Large intestine (tissue), 3 donors: ENCODE data around the gene SEMA5B. TPM values are rescaled to one million over a fixed set of nuclear protein-coding genes. Genes with fewer than 3 reads are reported as not detected.

Source experiments
- DNase-seq, 2 donors: peaks; one replicate each; pipeline versions ENCODE4 v3.0.0 to v3.0.0-alpha.2; 2013
- H3K27ac ChIP-seq: one replicate; pipeline ENCODE4 v1.5.1; 2013; ENCODE audit warnings: low read length
- H3K27me3 ChIP-seq: 2 replicates; pipeline ENCODE4 v1.6.1; 2013; ENCODE audit warnings: low read length; ENCODE audit not compliant: control insufficient read depth, insufficient read depth
- H3K36me3 ChIP-seq: 2 replicates; pipeline ENCODE4 v1.6.1; 2013; ENCODE audit warnings: low read length; ENCODE audit not compliant: control insufficient read depth, insufficient read depth
- H3K4me1 ChIP-seq: one replicate; pipeline ENCODE4 v1.6.1; 2013; ENCODE audit warnings: low read length; ENCODE audit not compliant: control insufficient read depth, insufficient read depth
- H3K4me3 ChIP-seq: one replicate; pipeline ENCODE4 v1.5.1; 2013; ENCODE audit warnings: low read length
- H3K9me3 ChIP-seq: one replicate; pipeline ENCODE4 v1.6.1; 2013; ENCODE audit warnings: mild to moderate bottlenecking, low read depth, low read length, moderate library complexity; ENCODE audit not compliant: control insufficient read depth
- WGBS: methylation state at CpG from one replicate; pipeline ENCODE4 v1.1.5; 2013; ENCODE audit warnings: low lambda C conversion rate; ENCODE audit not compliant: insufficient coverage; 5-methylcytosine and 5-hydroxymethylcytosine counted together
- polyA plus RNA-seq: library from polyadenylated mRNA; unstranded; fragments of 120-200 nt; gene quantifications from one replicate; pipeline ENCODE4 v1.2.1, GENCODE V29; 2013

Gene SEMA5B
- polyA plus RNA-seq, 1 donor = 5.4 TPM

GRCh38 chr3:123070510-123070909 is 42.9 kb upstream of the SEMA5B start:
- no peak for DNase-seq
- peaks cover 3% of the 10 kb centered on the region for H3K9me3 ChIP-seq
- no CpG with 5 or more reads among the region's 8 CpGs for WGBS

GRCh38 chr3:123068601-123069381 is 41.2 kb upstream of the SEMA5B start:
- Histone ChIP-seq H3K36me3 (no peaks in the 10 kb centered on the region), H3K27me3 (no peaks in the 10 kb centered on the region), H3K9me3 (peaks cover 3% of the 10 kb centered on the region), H3K27ac (peak overlapping the region; percentile 18), H3K4me1 (peaks cover 20% of the 10 kb centered on the region), H3K4me3 (peak overlapping the region; percentile 68)
- DNase-seq = peak in 1 of 2 donors; percentile 42
- no CpG with 5 or more reads among the region's 12 CpGs for WGBS

More at GRCh38 chr3:123070510-123070909, 42.9 kb upstream of the SEMA5B start:
- Histone ChIP-seq H3K27me3 (no peaks in the 10 kb centered on the region), H3K4me1 (peaks cover 20% of the 10 kb centered on the region), H3K27ac (no peak overlapping the region), H3K4me3 (no peak overlapping the region), H3K36me3 (no peaks in the 10 kb centered on the region)

- H3K36me3 ChIP-seq = no peaks in the 10 kb centered on the region
- WGBS = 60% methylated on average over 1 of the region's 24 CpGs
- no peaks in the 10 kb centered on the region for H3K27me3 ChIP-seq
- peak in 1 of 2 donors; percentile 48 for DNase-seq
- H3K9me3 ChIP-seq = peaks cover 3% of the 10 kb centered on the region
- H3K27ac ChIP-seq = peak overlapping the region; percentile 55
- H3K4me3 ChIP-seq = peak overlapping the region; percentile 68
- H3K4me1 ChIP-seq = peaks cover 20% of the 10 kb centered on the region
Measured at GRCh38 chr3:123067689-123068600, 40.4 kb upstream of the SEMA5B start.

- DNase-seq = peak; percentile 83 to 92
- H3K27me3 ChIP-seq = peaks cover 3% of the 10 kb centered on the region
- peak within 1 kb of the TSS; percentile 55 for H3K27ac ChIP-seq
- peaks cover 3% of the 10 kb centered on the region for H3K9me3 ChIP-seq
- H3K36me3 ChIP-seq = no peaks in the 10 kb centered on the region
- WGBS = no CpG with 5 or more reads among the region's 72 CpGs
- H3K4me3 ChIP-seq = peak within 1 kb of the TSS; percentile 68
- peaks cover 20% of the 10 kb centered on the region for H3K4me1 ChIP-seq
Measured at GRCh38 chr3:123066896-123067688, 39.5 kb upstream of the SEMA5B start, which contains the start of gene PDIA5. Gene PDIA5 (plus strand): TSS chr3:123067025. CDS start chr3:123067165, 140 bp downstream.

GRCh38 chr3:123066599-123066895 is 39.0 kb upstream of the SEMA5B start:
- H3K27ac ChIP-seq = no peak overlapping the region
- H3K4me3 ChIP-seq = peak overlapping the region; percentile 68
- no peaks in the 10 kb centered on the region for H3K36me3 ChIP-seq
- WGBS = no CpG with 5 or more reads among the region's 6 CpGs
- no peak for DNase-seq
- peaks cover 20% of the 10 kb centered on the region for H3K4me1 ChIP-seq
- peaks cover 3% of the 10 kb centered on the region for H3K9me3 ChIP-seq
- H3K27me3 ChIP-seq = peaks cover 3% of the 10 kb centered on the region

GRCh38 chr3:123064914-123065313 is 37.4 kb upstream of the SEMA5B start:
- no peak for DNase-seq
- Histone ChIP-seq H3K36me3 (no peaks in the 10 kb centered on the region), H3K27me3 (peaks cover 6% of the 10 kb centered on the region), H3K4me1 (peaks cover 20% of the 10 kb centered on the region), H3K9me3 (peaks cover 3% of the 10 kb centered on the region), H3K27ac (no peak overlapping the region), H3K4me3 (no peak overlapping the region)
- no CpG with 5 or more reads among the region's 1 CpG for WGBS

GRCh38 chr3:123064506-123064905 is 36.9 kb upstream of the SEMA5B start:
- H3K27me3 ChIP-seq = peaks cover 6% of the 10 kb centered on the region
- no peak for DNase-seq
- WGBS = 80% methylated on average over 1 of the region's 4 CpGs
- peaks cover 20% of the 10 kb centered on the region for H3K4me1 ChIP-seq
- H3K4me3 ChIP-seq = no peak overlapping the region
- H3K9me3 ChIP-seq = peaks cover 3% of the 10 kb centered on the region
- no peak overlapping the region for H3K27ac ChIP-seq
- H3K36me3 ChIP-seq = no peaks in the 10 kb centered on the region

GRCh38 chr3:123063034-123063433 is 35.5 kb upstream of the SEMA5B start:
- Histone ChIP-seq H3K36me3 (no peaks in the 10 kb centered on the region), H3K4me1 (peaks cover 8% of the 10 kb centered on the region), H3K9me3 (peaks cover 3% of the 10 kb centered on the region), H3K27ac (no peak overlapping the region), H3K27me3 (peaks cover 6% of the 10 kb centered on the region), H3K4me3 (no peak overlapping the region)
- 100% methylated on average over 2 of the region's 6 CpGs for WGBS
- DNase-seq = no peak

- H3K27me3 ChIP-seq = peaks cover 6% of the 10 kb centered on the region
- H3K27ac ChIP-seq = no peak overlapping the region
- H3K9me3 ChIP-seq = peaks cover 2% of the 10 kb centered on the region
- H3K4me3 ChIP-seq = no peak overlapping the region
- WGBS = no CpG with 5 or more reads among the region's 7 CpGs
- DNase-seq = no peak
- peaks cover 5% of the 10 kb centered on the region for H3K4me1 ChIP-seq
- H3K36me3 ChIP-seq = no peaks in the 10 kb centered on the region
Measured at GRCh38 chr3:123061856-123062255, 34.3 kb upstream of the SEMA5B start.

- Histone ChIP-seq H3K4me3 (no peak overlapping the region), H3K36me3 (no peaks in the 10 kb centered on the region), H3K4me1 (no peaks in the 10 kb centered on the region), H3K9me3 (no peaks in the 10 kb centered on the region), H3K27me3 (peaks cover 6% of the 10 kb centered on the region), H3K27ac (no peak overlapping the region)
- DNase-seq = no peak
Measured at GRCh38 chr3:123060054-123060453, 32.5 kb upstream of the SEMA5B start.
